Testis (tissue), 2 donors: ENCODE data around the gene TNRC18.

Source experiments
- CTCF ChIP-seq, 3 experiments: fragments of 450-650 bp in 2 of 3; fragments of 200-600 bp in 1 of 3; sonication (generic) in 1 of 3; IDR thresholded peaks; one replicate each; pipeline ENCODE4 v1.5.1; 2016 to 2019; ENCODE audit warnings: antibody characterized with exemption in 3 of 3, mild to moderate bottlenecking in 2 of 3, moderate library complexity in 1 of 3
- POLR2A ChIP-seq: fragments of 450-650 bp; IDR thresholded peaks from one replicate; pipeline ENCODE4 v1.6.1; 2017; ENCODE audit warnings: antibody characterized with exemption, mild to moderate bottlenecking, moderate library complexity

DNA sequence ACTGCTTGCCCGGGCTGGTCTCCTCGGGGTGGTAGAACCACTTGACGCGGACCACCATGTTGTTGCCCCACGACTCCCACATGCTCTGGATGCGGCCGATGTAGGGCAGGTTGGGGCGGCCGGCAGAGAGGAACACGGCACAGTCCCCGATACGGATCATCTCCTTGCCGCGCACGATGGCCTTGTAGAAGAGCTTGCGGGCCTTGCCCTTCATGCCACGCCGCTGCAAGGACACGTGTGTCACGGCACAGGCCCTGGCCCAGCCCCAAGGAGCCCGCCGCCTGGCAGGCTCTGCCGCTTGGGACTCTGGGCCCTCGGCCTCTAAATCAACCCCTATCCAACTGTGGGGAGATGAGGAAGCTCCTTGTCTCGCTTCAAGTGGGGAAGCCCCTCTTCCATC lies 114.5 kb downstream of the TNRC18 start:
- TF ChIP-seq CTCF (IDR thresholded peaks at IDR 0.05) (no peak), POLR2A (no peak)
